Vagina (tissue), 2 donors: ENCODE measurements around the gene SHE.

ENCODE experiments used
- POLR2A ChIP-seq, 2 donors: fragments of 450-650 bp; IDR thresholded peaks; one replicate each; pipeline ENCODE4 v1.6.1; 2017; ENCODE audit warnings: antibody characterized with exemption in 2 of 2, mild to moderate bottlenecking in 2 of 2, moderate library complexity in 2 of 2
- TF ChIP-seq, protein P1 (sequence below), 3 experiments: fragments of 450-650 bp in 2 of 3; fragments of 200-600 bp in 1 of 3; sonication (generic) in 1 of 3; IDR thresholded peaks; one replicate each; pipeline ENCODE4 v1.5.1; 2017 to 2019; ENCODE audit warnings: antibody characterized with exemption in 3 of 3, mild to moderate bottlenecking in 2 of 3, moderate library complexity in 2 of 3

DNA sequence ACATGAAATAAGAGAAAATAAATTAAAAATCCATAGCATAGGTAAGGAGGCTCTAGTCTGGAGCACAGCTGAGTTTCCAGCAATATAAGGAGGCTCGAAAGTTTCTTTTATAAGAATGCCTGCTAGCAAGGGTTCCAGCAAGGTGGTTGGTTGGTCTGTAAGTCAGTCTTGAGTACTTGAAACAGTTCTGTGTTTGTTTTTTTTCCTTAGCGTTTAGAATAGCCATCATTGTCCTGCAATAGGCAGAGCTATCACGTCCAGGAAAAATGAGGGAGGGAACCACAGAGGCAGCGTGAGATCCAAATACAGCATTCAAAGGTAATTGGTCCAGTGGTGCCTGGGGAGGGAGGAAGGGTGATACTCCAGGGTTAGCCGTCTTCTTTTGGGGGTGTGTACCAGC is 47.9 kb upstream of the SHE start:
- TF ChIP-seq, protein P1, sequence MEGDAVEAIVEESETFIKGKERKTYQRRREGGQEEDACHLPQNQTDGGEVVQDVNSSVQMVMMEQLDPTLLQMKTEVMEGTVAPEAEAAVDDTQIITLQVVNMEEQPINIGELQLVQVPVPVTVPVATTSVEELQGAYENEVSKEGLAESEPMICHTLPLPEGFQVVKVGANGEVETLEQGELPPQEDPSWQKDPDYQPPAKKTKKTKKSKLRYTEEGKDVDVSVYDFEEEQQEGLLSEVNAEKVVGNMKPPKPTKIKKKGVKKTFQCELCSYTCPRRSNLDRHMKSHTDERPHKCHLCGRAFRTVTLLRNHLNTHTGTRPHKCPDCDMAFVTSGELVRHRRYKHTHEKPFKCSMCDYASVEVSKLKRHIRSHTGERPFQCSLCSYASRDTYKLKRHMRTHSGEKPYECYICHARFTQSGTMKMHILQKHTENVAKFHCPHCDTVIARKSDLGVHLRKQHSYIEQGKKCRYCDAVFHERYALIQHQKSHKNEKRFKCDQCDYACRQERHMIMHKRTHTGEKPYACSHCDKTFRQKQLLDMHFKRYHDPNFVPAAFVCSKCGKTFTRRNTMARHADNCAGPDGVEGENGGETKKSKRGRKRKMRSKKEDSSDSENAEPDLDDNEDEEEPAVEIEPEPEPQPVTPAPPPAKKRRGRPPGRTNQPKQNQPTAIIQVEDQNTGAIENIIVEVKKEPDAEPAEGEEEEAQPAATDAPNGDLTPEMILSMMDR (IDR thresholded peaks at IDR 0.05), result no peak
- no peak for TF ChIP-seq POLR2A (IDR thresholded peaks at IDR 0.05)
